Measurements from ENCODE around the gene SHOX. TPM values are rescaled to one million over a fixed set of nuclear protein-coding genes. Genes with fewer than 3 reads are reported as not detected.
"Not testable (repeated sequence)": the region's sequence is repeated elsewhere in the genome, so short reads cannot be mapped to it uniquely, and the experiment has no call there.

The SHOX gene
- total RNA-seq, 1 donor from 2014 or later: not detected

DNA sequence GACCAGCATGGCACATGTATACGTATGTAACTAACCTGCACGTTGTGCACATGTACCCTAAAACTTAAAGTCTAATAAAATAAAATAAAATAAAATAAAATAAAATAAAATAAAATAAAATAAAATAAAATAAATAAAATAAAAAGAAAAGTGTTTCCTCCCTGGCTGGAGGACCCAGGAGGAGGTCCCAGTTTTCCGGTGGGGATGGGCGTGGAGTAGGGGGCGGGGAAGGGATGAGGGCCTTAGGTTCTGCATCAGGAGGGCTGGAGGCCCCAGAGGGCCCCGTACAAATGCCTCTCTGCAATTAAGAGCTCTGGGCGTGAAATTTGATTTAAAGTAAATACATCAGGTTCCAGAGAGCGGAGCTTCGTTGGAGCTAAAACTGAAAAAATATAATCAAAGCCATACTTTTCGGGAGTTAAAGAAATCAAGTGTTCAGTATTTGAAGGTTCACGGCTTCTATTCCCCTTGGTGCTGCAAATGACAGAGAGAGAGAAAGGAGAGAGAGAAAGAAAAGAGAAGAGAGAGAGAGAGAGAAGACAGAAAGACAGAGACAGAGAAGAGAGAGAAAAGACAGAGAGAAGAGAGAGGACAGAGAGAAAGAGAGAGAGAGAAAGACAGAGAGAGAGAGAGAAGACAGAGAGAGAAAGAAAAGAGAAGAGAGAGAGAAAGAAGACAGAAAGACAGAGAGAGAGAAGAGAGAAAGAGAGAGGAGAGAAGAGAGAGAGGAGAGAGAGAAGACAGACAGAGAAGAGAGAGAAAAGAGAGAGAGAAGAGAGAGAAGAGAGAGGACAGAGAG lies 8.7 kb upstream of the SHOX start:
- no peak for DNase-seq (ENCODE audit: low read depth in 2 of 2)

DNA sequence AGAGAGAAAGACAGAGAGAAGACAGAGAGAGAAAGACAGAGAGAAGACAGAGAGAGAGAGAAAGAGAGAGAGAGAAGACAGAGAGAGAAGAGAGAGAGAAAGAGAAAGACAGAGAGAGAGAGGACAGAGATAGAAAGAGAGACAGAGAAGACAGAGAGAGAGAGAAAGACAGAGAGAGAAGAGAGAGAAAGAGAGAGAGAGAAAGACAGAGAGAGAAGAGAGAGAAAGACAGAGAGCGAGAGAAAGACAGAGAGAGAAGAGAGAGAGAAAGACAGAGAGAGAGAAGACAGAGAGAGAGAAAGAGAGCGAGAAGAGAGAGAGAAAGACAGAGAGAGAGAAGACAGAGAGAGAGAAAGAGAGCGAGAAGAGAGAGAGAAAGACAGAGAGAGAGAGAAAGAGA lies 7.8 kb upstream of the SHOX start:
- DNase-seq (ENCODE audit: low read depth in 2 of 2): not testable (repeated sequence)

- no peak for DNase-seq (ENCODE audit: low read depth in 2 of 2)
These were observed 7.4 kb upstream of the SHOX start for GRCh38 chrX:623268-623598.

DNA sequence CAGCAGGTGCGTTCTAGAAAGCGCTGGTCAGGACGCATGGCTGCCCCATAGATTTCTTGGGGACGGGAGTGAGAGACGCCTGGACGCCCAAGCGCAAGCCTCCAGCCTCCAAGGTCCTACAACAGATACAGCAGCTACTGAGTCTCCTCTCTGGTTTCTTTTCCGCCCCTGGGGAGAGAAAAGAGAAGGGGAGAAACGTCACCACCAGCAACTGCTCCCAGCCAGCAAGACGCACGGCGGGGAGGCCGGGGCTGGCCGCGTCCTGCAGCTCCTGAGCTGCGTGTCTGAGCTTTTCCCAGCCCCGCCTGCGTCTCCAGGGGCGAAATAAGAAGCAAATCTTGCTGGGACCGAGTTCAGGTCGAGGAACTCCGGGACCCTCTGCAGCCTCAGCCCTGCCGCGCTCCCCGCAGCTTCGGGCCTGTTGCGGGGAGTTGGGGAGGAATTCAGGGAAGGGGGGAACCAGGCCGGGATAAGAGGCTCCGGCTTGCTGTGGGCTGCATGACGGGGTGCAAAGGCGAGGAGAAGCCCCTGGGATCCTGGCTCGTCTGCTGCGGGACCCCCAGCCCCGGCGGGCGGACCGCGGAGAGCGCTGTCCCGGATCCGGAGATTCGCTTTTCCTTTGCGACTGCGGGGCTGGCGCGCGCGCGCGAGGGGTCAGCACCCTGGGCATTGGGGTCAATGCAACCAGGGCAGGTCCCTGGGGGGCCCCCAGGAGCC lies 6.8 kb upstream of the SHOX start:
- no peak for DNase-seq (ENCODE audit: low read depth in 2 of 2)

- DNase-seq (ENCODE audit: low read depth in 2 of 2): no peak
These were observed 5.4 kb upstream of the SHOX start for GRCh38 chrX:625137-625691.

GRCh38 chrX:626047-626446 lies 4.5 kb upstream of the SHOX start:
- not testable (repeated sequence) for DNase-seq (ENCODE audit: low read depth in 2 of 2)

DNA sequence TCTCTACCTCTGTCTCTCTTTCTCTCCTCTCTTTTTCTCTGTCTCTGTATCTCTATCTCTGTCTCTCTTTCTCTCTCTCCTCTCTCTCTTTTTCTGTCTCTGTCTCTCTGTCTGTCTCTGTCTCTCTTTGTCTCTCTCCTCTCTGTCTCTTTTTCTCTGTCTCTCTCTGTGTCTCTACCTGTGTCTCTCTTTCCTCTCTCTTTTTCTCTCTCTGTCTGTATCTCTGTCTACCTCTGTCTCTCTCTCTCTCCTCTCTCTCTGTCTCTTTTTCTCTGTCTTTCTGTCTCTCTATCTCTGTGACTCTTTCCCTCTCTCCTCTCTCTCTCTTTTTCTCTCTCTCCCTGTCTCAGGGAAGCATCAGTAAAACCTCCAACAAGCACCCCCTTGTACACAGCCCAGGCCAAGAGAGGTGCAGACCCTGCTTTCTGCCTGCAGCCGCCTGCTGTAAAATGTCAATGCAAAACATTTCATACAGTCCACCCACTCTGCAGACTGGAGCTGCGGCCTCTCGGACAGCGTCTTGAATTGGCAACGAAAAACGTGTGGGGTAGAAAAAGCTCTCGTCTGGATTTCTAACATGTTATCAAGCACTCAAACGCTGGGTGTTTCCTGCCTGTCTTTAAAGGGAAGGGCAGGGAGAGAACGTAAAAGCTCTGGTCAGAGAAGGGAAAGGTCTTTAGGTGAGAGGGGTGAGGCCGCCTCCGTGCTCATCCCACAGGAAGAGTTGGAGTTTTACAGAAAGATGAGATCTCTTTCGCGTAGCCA lies 3.7 kb upstream of the SHOX start:
- DNase-seq (ENCODE audit: low read depth in 2 of 2): no peak

- no peak for DNase-seq (ENCODE audit: low read depth in 2 of 2)
These were observed 3.0 kb upstream of the SHOX start for GRCh38 chrX:627510-627981.

GRCh38 chrX:627995-628394 lies 2.6 kb upstream of the SHOX start:
- DNase-seq (ENCODE audit: low read depth in 2 of 2): no peak

GRCh38 chrX:629230-630006 lies 1.2 kb upstream of the SHOX start:
- DNase-seq (ENCODE audit: low read depth in 2 of 2): no peak

DNA sequence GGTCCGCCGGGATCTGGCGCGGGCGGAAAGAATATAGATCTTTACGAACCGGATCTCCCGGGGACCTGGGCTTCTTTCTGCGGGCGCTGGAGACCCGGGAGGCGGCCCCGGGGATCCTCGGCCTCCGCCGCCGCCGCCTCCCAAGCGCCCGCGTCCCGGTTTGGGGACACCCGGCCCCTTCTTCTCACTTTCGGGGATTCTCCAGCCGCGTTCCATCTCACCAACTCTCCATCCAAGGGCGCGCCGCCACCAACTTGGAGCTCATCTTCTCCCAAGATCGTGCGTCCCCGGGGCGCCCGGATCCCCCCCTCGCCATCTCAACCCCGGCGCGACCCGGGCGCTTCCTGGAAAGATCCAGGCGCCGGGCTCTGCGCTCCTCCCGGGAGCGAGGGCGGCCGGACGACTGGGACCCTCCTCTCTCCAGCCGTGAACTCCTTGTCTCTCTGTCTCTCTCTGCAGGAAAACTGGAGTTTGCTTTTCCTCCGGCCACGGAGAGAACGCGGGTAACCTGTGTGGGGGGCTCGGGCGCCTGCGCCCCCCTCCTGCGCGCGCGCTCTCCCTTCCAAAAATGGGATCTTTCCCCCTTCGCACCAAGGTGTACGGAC lies 482 bp upstream of the SHOX start:
- DNase-seq (ENCODE audit: low read depth in 2 of 2): no peak

DNA sequence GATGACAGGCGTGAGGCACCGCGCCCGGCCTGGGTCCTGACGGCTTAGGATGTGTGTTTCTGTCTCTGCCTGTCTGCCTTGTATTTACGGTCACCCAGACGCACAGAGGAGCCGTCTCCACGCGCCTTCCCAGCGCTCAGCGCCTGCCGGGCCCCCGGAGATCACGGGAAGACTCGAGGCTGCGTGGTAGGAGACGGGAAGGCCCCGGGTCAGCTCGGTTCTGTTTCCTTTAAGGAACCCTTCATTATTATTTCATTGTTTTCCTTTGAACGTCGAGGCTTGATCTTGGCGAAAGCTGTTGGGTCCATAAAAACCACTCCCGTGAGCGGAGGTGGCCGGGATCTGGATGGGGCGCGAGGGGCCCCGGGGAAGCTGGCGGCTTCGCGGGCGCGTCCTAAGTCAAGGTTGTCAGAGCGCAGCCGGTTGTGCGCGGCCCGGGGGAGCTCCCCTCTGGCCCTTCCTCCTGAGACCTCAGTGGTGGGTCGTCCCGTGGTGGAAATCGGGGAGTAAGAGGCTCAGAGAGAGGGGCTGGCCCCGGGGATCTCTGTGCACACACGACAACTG lies 1.3 kb downstream of the SHOX start:
- DNase-seq (ENCODE audit: low read depth in 2 of 2): no peak

DNA sequence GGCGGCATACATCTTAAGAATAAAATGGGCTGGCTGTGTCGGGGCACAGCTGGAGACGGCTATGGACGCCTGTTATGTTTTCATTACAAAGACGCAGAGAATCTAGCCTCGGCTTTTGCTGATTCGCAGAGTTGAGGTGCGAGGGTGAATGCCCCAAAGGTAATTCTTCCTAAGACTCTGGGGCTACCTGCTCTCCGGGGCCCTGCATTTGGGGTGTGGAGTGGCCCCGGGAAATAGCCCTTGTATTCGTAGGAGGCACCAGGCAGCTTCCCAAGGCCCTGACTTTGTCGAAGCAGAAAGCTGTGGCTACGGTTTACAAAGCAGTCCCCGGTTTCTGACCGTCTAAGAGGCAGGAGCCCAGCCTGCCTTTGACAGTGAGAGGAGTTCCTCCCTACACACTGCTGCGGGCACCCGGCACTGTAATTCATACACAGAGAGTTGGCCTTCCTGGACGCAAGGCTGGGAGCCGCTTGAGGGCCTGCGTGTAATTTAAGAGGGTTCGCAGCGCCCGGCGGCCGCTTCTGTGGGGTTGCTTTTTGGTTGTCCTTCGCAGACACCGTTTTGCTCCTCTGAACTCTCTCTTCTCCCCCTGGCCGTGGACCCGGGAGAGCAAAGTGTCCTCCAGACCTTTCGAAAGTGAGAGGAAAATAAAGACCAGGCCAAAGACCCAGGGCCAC lies 1.9 kb downstream of the SHOX start:
- no peak for DNase-seq (ENCODE audit: low read depth in 2 of 2)

DNA sequence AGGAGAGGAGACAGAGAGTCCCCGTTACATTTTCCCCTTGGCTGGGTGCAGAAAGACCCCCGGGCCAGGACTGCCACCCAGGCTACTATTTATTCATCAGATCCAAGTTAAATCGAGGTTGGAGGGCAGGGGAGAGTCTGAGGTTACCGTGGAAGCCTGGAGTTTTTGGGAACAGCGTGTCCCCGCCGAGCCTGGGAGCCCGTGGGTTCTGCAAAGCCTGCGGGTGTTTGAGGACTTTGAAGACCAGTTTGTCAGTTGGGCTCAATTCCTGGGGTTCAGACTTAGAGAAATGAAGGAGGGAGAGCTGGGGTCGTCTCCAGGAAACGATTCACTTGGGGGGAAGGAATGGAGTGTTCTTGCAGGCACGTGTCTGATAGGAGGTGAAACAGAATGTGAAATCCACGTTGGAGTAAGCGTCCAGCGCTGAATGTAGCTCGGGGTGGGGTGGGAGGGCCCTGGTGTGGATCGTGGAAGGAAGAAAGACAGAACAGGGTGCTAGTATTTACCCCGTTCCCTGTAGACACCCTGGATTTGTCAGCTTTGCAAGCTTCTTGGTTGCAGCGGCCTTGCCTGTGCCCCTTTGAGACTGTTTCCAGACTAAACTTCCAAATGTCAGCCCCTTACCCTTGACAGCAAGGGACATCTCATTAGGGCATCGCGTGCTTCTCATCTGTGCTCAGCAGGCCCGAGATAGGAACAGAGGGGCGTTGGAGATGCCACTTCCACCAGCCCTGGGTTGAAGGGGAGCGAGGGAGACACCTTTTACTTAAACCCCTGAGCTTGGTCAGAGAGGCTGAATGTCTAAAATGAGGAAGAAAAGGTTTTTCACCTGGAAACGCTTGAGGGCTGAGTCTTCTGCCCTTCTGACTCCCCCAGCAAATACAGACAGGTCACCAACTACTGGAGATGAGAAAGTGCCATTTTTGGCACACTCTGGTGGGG lies 2.7 kb downstream of the SHOX start:
- DNase-seq (ENCODE audit: low read depth in 2 of 2): no peak

GRCh38 chrX:633985-634958 lies 3.7 kb downstream of the SHOX start:
- no peak for DNase-seq (ENCODE audit: low read depth in 2 of 2)

- no peak for DNase-seq (ENCODE audit: low read depth in 2 of 2)
These were observed 5.0 kb downstream of the SHOX start for GRCh38 chrX:635428-636090.
